PC-9 (cell line): ENCODE data around the gene SIAH2.

Experiments used
- CTCF ChIP-seq: fragments of 200-600 bp; sonication (generic); conservative IDR thresholded peaks from 2 replicates; pipeline ENCODE4 v1.6.1; 2017; ENCODE audit warnings: mixed run types, antibody characterized with exemption, mild to moderate bottlenecking, moderate library complexity
- EZH2 ChIP-seq: fragments of 200-600 bp; sonication (generic); IDR thresholded peaks from 2 replicates; pipeline ENCODE4 v1.8.0; 2017; ENCODE audit warnings: antibody characterized with exemption, low read depth

GRCh38 chr3:150779402-150779858 is 16.5 kb upstream of the SIAH2 start:
- TF ChIP-seq CTCF (no peak), EZH2 (no peak)
